ENCODE results near the gene KCNH6.

- TF ChIP-seq TOX (CRISPR knock-in tag; IDR thresholded peaks at IDR 0.05; ENCODE audit: borderline replicate concordance) (no peak), PPARA (CRISPR knock-in tag; IDR thresholded peaks at IDR 0.05; ENCODE audit: borderline replicate concordance) (no peak), ZFP30 (CRISPR knock-in tag; IDR thresholded peaks at IDR 0.05) (no peak), PATZ1 (CRISPR knock-in tag; IDR thresholded peaks at IDR 0.05; ENCODE audit: borderline replicate concordance) (no peak), ZNF70 (CRISPR knock-in tag; IDR thresholded peaks at IDR 0.05) (no peak), RARB (CRISPR knock-in tag; IDR thresholded peaks at IDR 0.05) (no peak), CSRNP3 (CRISPR knock-in tag; IDR thresholded peaks at IDR 0.05) (no peak), ZNF8 (CRISPR knock-in tag; IDR thresholded peaks at IDR 0.05) (no peak), POU6F1 (CRISPR knock-in tag; IDR thresholded peaks at IDR 0.05; ENCODE audit: borderline replicate concordance, low read depth) (no peak), TSHZ2 (CRISPR knock-in tag; IDR thresholded peaks at IDR 0.05) (no peak), CSDC2 (CRISPR knock-in tag; IDR thresholded peaks at IDR 0.05) (no peak), CREB5 (CRISPR knock-in tag; IDR thresholded peaks at IDR 0.05; ENCODE audit: low read depth) (no peak), ARNTL (CRISPR knock-in tag; IDR thresholded peaks at IDR 0.05; ENCODE audit: borderline replicate concordance, low read depth) (no peak), ZC3H10 (CRISPR knock-in tag; IDR thresholded peaks at IDR 0.05) (no peak)
Observed at GRCh38 chr17:63579633-63580032, 56.5 kb downstream of the KCNH6 start.

Data from SK-N-SH treated with all-trans-retinoic acid at 6 μM for 48 hours (cell line).